ENCODE results near the gene CRAT. TPM values are rescaled to one million over a fixed set of nuclear protein-coding genes. Genes with fewer than 3 reads are reported as not detected.

The CRAT gene
- total RNA-seq, 1 donor from 2014 or later = 26.4 TPM

DNA sequence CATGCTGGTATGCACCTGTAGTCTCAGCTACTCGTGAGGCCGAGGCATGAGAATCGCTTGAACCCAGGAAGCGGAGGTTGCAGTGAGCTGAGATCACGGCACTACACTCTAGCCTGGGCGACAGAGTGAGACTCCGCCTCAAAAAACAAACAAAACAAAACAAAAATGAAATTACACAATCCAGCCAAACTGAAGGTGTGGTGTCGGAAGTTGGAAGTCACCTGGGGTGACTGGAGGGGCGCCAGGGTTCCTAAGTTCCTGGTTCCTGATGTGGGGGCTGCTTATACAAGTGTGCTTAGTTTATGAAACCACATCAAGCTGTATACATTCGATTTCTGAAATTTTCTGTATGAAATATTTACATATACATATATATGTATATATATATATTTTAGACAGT lies 33.4 kb downstream of the CRAT start:
- no peak for TF ChIP-seq CTCF (IDR thresholded peaks at IDR 0.05; ENCODE audit: unreplicated experiment)
- no peak for DNase-seq (ENCODE audit: low spot score in 2 of 2, unreplicated experiment in 2 of 2)
- H3K4me1 Mint-ChIP-seq = peaks cover 18% of the 10 kb centered on the region
- no peaks in the 10 kb centered on the region for H3K27me3 Mint-ChIP-seq (ENCODE audit: low read depth)
- H3K4me3 Mint-ChIP-seq = no peak overlapping the region
- no peaks in the 10 kb centered on the region for H3K9me3 Mint-ChIP-seq
- no peaks in the 10 kb centered on the region for H3K36me3 Mint-ChIP-seq
- H3K27ac Mint-ChIP-seq = no peak overlapping the region

GRCh38 chr9:129076640-129077037 lies 34.0 kb downstream of the CRAT start:
- H3K4me3 Mint-ChIP-seq = no peak overlapping the region
- H3K36me3 Mint-ChIP-seq = no peaks in the 10 kb centered on the region
- H3K27me3 Mint-ChIP-seq (ENCODE audit: low read depth) = no peaks in the 10 kb centered on the region
- H3K4me1 Mint-ChIP-seq = peaks cover 12% of the 10 kb centered on the region
- no peak overlapping the region for H3K27ac Mint-ChIP-seq
- no peak for DNase-seq (ENCODE audit: low spot score in 2 of 2, unreplicated experiment in 2 of 2)
- TF ChIP-seq CTCF (IDR thresholded peaks at IDR 0.05; ENCODE audit: unreplicated experiment) = no peak
- H3K9me3 Mint-ChIP-seq = no peaks in the 10 kb centered on the region

GRCh38 chr9:129075996-129076639 lies 34.5 kb downstream of the CRAT start:
- H3K4me3 Mint-ChIP-seq = no peak overlapping the region
- no peak overlapping the region for H3K27ac Mint-ChIP-seq
- DNase-seq (ENCODE audit: low spot score in 2 of 2, unreplicated experiment in 2 of 2) = no peak
- peaks cover 12% of the 10 kb centered on the region for H3K4me1 Mint-ChIP-seq
- no peak for TF ChIP-seq CTCF (IDR thresholded peaks at IDR 0.05; ENCODE audit: unreplicated experiment)
- H3K27me3 Mint-ChIP-seq (ENCODE audit: low read depth) = no peaks in the 10 kb centered on the region
- H3K9me3 Mint-ChIP-seq = no peaks in the 10 kb centered on the region
- H3K36me3 Mint-ChIP-seq = no peaks in the 10 kb centered on the region

DNA sequence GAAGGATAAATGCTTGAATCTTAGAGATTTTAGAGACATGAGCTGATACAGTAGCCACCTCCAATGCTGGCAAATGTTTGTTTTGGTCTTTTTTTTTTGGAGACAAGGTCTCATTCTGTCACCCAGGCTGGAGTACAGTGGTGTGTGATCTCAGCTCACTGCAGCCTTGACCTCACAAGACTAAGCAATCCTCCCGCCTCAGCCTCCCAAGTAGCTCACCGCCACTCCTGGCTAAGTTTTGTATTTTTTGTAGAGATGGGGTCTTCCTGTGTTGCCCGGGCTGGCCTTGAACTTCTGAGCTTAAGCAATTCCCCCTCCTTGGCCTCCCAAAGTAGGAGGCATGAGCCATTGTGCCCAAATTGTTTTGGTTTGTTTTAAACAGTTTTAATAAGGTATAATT lies 36.5 kb downstream of the CRAT start:
- Mint-ChIP-seq H3K36me3 (no peaks in the 10 kb centered on the region), H3K4me3 (no peak overlapping the region), H3K27ac (no peak overlapping the region), H3K27me3 (ENCODE audit: low read depth) (no peaks in the 10 kb centered on the region), H3K9me3 (no peaks in the 10 kb centered on the region), H3K4me1 (no peaks in the 10 kb centered on the region)
- DNase-seq (ENCODE audit: low spot score in 2 of 2, unreplicated experiment in 2 of 2) = no peak
- TF ChIP-seq CTCF (IDR thresholded peaks at IDR 0.05; ENCODE audit: unreplicated experiment) = no peak

DNA sequence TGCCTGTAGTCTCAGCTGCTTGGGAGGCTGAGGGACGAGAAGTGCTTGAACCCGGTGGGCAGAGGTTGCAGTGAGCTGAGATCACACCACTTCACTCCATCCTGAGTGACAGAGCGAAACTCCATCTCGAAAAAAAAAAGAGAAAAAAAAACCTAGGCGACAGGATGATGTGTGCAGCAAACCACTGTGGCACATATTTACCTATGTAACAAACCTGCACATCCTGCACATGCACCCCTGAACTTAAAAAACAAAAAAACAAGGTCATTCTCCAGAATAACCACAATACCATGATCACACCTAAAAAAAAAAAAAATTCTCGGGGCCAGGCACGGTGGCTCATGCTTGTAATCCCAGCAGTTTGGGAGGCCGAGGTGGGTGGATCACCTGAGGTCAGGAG lies 37.2 kb downstream of the CRAT start:
- Mint-ChIP-seq H3K9me3 (no peaks in the 10 kb centered on the region), H3K4me1 (no peaks in the 10 kb centered on the region), H3K4me3 (no peak overlapping the region), H3K36me3 (peaks cover 4% of the 10 kb centered on the region), H3K27ac (no peak overlapping the region), H3K27me3 (ENCODE audit: low read depth) (no peaks in the 10 kb centered on the region)
- TF ChIP-seq CTCF (IDR thresholded peaks at IDR 0.05; ENCODE audit: unreplicated experiment) = no peak
- DNase-seq (ENCODE audit: low spot score in 2 of 2, unreplicated experiment in 2 of 2) = no peak

DNA sequence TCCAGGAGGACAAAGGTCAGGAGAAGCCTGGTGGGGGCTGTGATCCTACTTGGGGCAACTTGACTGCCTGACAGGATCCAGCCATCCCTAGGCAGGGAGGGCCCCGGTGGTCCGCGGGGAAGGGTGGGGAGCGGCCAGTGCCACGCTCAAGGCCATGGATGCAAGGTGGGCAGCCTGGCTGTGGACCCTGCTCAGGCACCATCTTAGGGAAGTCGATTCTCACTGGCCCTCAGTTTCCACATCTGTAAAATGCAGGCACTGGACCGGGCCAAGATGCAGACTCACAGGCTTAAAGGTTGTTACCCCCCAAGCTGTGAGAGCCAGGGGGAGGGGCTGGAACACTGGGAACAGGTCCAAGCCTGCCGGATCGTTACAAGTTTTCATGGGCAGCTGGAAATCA lies 38.4 kb downstream of the CRAT start:
- no peaks in the 10 kb centered on the region for H3K4me1 Mint-ChIP-seq
- no peak overlapping the region for H3K4me3 Mint-ChIP-seq
- H3K9me3 Mint-ChIP-seq = no peaks in the 10 kb centered on the region
- no peak for TF ChIP-seq CTCF (IDR thresholded peaks at IDR 0.05; ENCODE audit: unreplicated experiment)
- peaks cover 5% of the 10 kb centered on the region for H3K36me3 Mint-ChIP-seq
- no peak for DNase-seq (ENCODE audit: low spot score in 2 of 2, unreplicated experiment in 2 of 2)
- no peak overlapping the region for H3K27ac Mint-ChIP-seq
- no peaks in the 10 kb centered on the region for H3K27me3 Mint-ChIP-seq (ENCODE audit: low read depth)

Measured in mesothelial cell of epicardium (in vitro differentiated cells).